Stimulated activated effector memory CD8-positive, alpha-beta T cell treated with anti-CD3 and anti-CD28 coated beads, Interleukin-12 subunit alpha, Interleukin-12 subunit beta, amount 100 ng/mL, for 72 hours (primary cell): ENCODE measurements around the gene ALDH16A1.

Experiments used
- ATAC-seq: fragments of 150-1000 bp; cut with Tn5 transposase; 2 replicates; pipeline ENCODE4 v1.10.0; 2021
- DNase-seq, 2 donors: peaks; one replicate each; pipeline ENCODE4 v3.0.0; 2021 to 2022; ENCODE audit warnings: low spot score in 2 of 2
- H3K27ac Mint-ChIP-seq: one replicate; pipeline ENCODE4 v1.8.0; 2022; ENCODE audit warnings: mild to moderate bottlenecking, mixed read lengths
- H3K36me3 Mint-ChIP-seq: one replicate; pipeline ENCODE4 v1.8.0; 2022; ENCODE audit warnings: mild to moderate bottlenecking, mixed read lengths
- H3K4me1 Mint-ChIP-seq: one replicate; pipeline ENCODE4 v1.8.0; 2022; ENCODE audit warnings: mixed read lengths
- H3K4me3 Mint-ChIP-seq: one replicate; pipeline ENCODE4 v1.8.0; 2022; ENCODE audit warnings: mild to moderate bottlenecking, mixed read lengths
- H3K9me3 Mint-ChIP-seq: one replicate; pipeline ENCODE4 v1.8.0; 2022; ENCODE audit warnings: mixed read lengths

The ALDH16A1 gene

GRCh38 chr19:49491804-49492572 lies 39.0 kb downstream of the ALDH16A1 start:
- peak overlapping the region; percentile 93 for H3K4me3 Mint-ChIP-seq
- peak overlapping the region; percentile 100 for H3K27ac Mint-ChIP-seq
- ATAC-seq: no peak
- H3K4me1 Mint-ChIP-seq: peaks cover 72% of the 10 kb centered on the region
- H3K36me3 Mint-ChIP-seq: peaks cover 93% of the 10 kb centered on the region
- no peaks in the 10 kb centered on the region for H3K9me3 Mint-ChIP-seq
- DNase-seq: peak in 1 of 2 donors; percentile 52

GRCh38 chr19:49492573-49493405 lies 39.8 kb downstream of the ALDH16A1 start:
- DNase-seq (peak in 1 of 2 donors; percentile 57), ATAC-seq (no peak)
- H3K4me3 Mint-ChIP-seq: peak overlapping the region; percentile 93
- no peaks in the 10 kb centered on the region for H3K9me3 Mint-ChIP-seq
- peaks cover 72% of the 10 kb centered on the region for H3K4me1 Mint-ChIP-seq
- H3K36me3 Mint-ChIP-seq: peaks cover 93% of the 10 kb centered on the region
- H3K27ac Mint-ChIP-seq: peak overlapping the region; percentile 100

GRCh38 chr19:49496574-49497008 lies 43.6 kb downstream of the ALDH16A1 start:
- Mint-ChIP-seq H3K27ac (peak overlapping the region; percentile 99), H3K9me3 (no peaks in the 10 kb centered on the region), H3K4me1 (peaks cover 66% of the 10 kb centered on the region), H3K36me3 (peaks cover 88% of the 10 kb centered on the region), H3K4me3 (peak overlapping the region; percentile 98)
- DNase-seq: no peak
- no peak for ATAC-seq

GRCh38 chr19:49497047-49497788 lies 44.2 kb downstream of the ALDH16A1 start:
- Mint-ChIP-seq H3K9me3 (no peaks in the 10 kb centered on the region), H3K4me1 (peaks cover 59% of the 10 kb centered on the region), H3K4me3 (peak overlapping the region; percentile 98), H3K36me3 (peaks cover 82% of the 10 kb centered on the region), H3K27ac (peak overlapping the region; percentile 99)
- DNase-seq: peak in 1 of 2 donors; percentile 79
- no peak for ATAC-seq

GRCh38 chr19:49497789-49498103 lies 44.7 kb downstream of the ALDH16A1 start:
- peaks cover 58% of the 10 kb centered on the region for H3K4me1 Mint-ChIP-seq
- no peak for DNase-seq
- H3K9me3 Mint-ChIP-seq: no peaks in the 10 kb centered on the region
- H3K4me3 Mint-ChIP-seq: peak overlapping the region; percentile 98
- peaks cover 77% of the 10 kb centered on the region for H3K36me3 Mint-ChIP-seq
- ATAC-seq: no peak
- peak overlapping the region; percentile 99 for H3K27ac Mint-ChIP-seq

GRCh38 chr19:49498475-49498874 lies 45.5 kb downstream of the ALDH16A1 start:
- no peaks in the 10 kb centered on the region for H3K9me3 Mint-ChIP-seq
- peak overlapping the region; percentile 99 for H3K27ac Mint-ChIP-seq
- H3K36me3 Mint-ChIP-seq: peaks cover 70% of the 10 kb centered on the region
- peaks cover 54% of the 10 kb centered on the region for H3K4me1 Mint-ChIP-seq
- ATAC-seq (no peak), DNase-seq (no peak)
- H3K4me3 Mint-ChIP-seq: peak overlapping the region; percentile 98

GRCh38 chr19:49499030-49499670 lies 46.1 kb downstream of the ALDH16A1 start:
- peak overlapping the region; percentile 98 for H3K4me3 Mint-ChIP-seq
- peaks cover 53% of the 10 kb centered on the region for H3K4me1 Mint-ChIP-seq
- no peak for ATAC-seq

GRCh38 chr19:49502866-49503581 lies 50.0 kb downstream of the ALDH16A1 start:
- H3K27ac Mint-ChIP-seq: peak overlapping the region; percentile 99
- H3K36me3 Mint-ChIP-seq: peaks cover 31% of the 10 kb centered on the region
- DNase-seq: no peak
- peak; percentile 38 for ATAC-seq
- no peak overlapping the region for H3K4me3 Mint-ChIP-seq
- no peaks in the 10 kb centered on the region for H3K9me3 Mint-ChIP-seq
- H3K4me1 Mint-ChIP-seq: peaks cover 44% of the 10 kb centered on the region

More at GRCh38 chr19:49499030-49499670, 46.1 kb downstream of the ALDH16A1 start:
- DNase-seq: peak in 1 of 2 donors; percentile 61
- no peaks in the 10 kb centered on the region for H3K9me3 Mint-ChIP-seq
- H3K36me3 Mint-ChIP-seq: peaks cover 63% of the 10 kb centered on the region
- H3K27ac Mint-ChIP-seq: peak overlapping the region; percentile 99

GRCh38 chr19:49503582-49503962 lies 50.5 kb downstream of the ALDH16A1 start:
- no peak for ATAC-seq

GRCh38 chr19:49506575-49507105 lies 53.6 kb downstream of the ALDH16A1 start:
- Mint-ChIP-seq H3K4me1 (peaks cover 20% of the 10 kb centered on the region), H3K9me3 (no peaks in the 10 kb centered on the region), H3K36me3 (peaks cover 6% of the 10 kb centered on the region), H3K4me3 (no peak overlapping the region), H3K27ac (no peak overlapping the region)
- ATAC-seq: peak; percentile 84
- DNase-seq: peak; percentile 73 to 86

More at GRCh38 chr19:49503582-49503962, 50.5 kb downstream of the ALDH16A1 start:
- no peak for DNase-seq
- Mint-ChIP-seq H3K36me3 (peaks cover 26% of the 10 kb centered on the region), H3K4me3 (no peak overlapping the region), H3K27ac (no peak overlapping the region), H3K4me1 (peaks cover 41% of the 10 kb centered on the region), H3K9me3 (no peaks in the 10 kb centered on the region)

- Mint-ChIP-seq H3K36me3 (peaks cover 10% of the 10 kb centered on the region), H3K9me3 (no peaks in the 10 kb centered on the region), H3K4me1 (peaks cover 23% of the 10 kb centered on the region), H3K4me3 (no peak overlapping the region), H3K27ac (no peak overlapping the region)
- DNase-seq (no peak), ATAC-seq (no peak)
Observed at GRCh38 chr19:49507803-49508494, 54.9 kb downstream of the ALDH16A1 start.

GRCh38 chr19:49512970-49513745 lies 60.1 kb downstream of the ALDH16A1 start:
- peaks cover 36% of the 10 kb centered on the region for H3K4me1 Mint-ChIP-seq
- DNase-seq (peak in 1 of 2 donors; percentile 60), ATAC-seq (peak; percentile 78)
- peaks cover 10% of the 10 kb centered on the region for H3K36me3 Mint-ChIP-seq
- H3K27ac Mint-ChIP-seq: peak overlapping the region; percentile 89
- no peaks in the 10 kb centered on the region for H3K9me3 Mint-ChIP-seq
- peak overlapping the region; percentile 78 for H3K4me3 Mint-ChIP-seq

- H3K4me3 Mint-ChIP-seq: peak overlapping the region; percentile 78
- no peak for DNase-seq
- peak overlapping the region; percentile 89 for H3K27ac Mint-ChIP-seq
- ATAC-seq: no peak
- H3K9me3 Mint-ChIP-seq: no peaks in the 10 kb centered on the region
- peaks cover 36% of the 10 kb centered on the region for H3K4me1 Mint-ChIP-seq
- peaks cover 10% of the 10 kb centered on the region for H3K36me3 Mint-ChIP-seq
Observed at GRCh38 chr19:49513746-49514118, 60.7 kb downstream of the ALDH16A1 start.
